Neuronal stem cell (in vitro differentiated cells): ENCODE data around the gene MDM1.

Source experiments
- DNase-seq: peaks from one replicate; pipeline ENCODE4 v3.0.0-alpha.2; 2013; ENCODE audit warnings: low spot score
- H2AFZ ChIP-seq: one replicate; pipeline ENCODE4 v1.6.1; 2013; ENCODE audit warnings: mild to moderate bottlenecking, low read length, inconsistent platforms
- H2AK5ac ChIP-seq: 2 replicates; pipeline ENCODE4 v1.6.1; 2013; ENCODE audit warnings: low read depth, mild to moderate bottlenecking, inconsistent platforms, low read length, moderate library complexity, mixed read lengths
- H2BK120ac ChIP-seq: 2 replicates; pipeline ENCODE4 v1.6.1; 2013; ENCODE audit warnings: low read depth, mild to moderate bottlenecking, inconsistent platforms, low read length, moderate library complexity, mixed read lengths
- H2BK12ac ChIP-seq: one replicate; pipeline ENCODE4 v1.6.1; 2013; ENCODE audit warnings: low read length, inconsistent platforms
- H2BK15ac ChIP-seq: 2 replicates; pipeline ENCODE4 v1.6.1; 2013; ENCODE audit warnings: mild to moderate bottlenecking, low read length, inconsistent platforms, mixed read lengths
- H2BK5ac ChIP-seq: one replicate; pipeline ENCODE4 v1.6.1; 2013; ENCODE audit warnings: inconsistent platforms, mild to moderate bottlenecking, low read length, moderate library complexity
- H3K14ac ChIP-seq: one replicate; pipeline ENCODE4 v1.6.1; 2013; ENCODE audit warnings: low read length, inconsistent platforms
- H3K18ac ChIP-seq: 2 replicates; pipeline ENCODE4 v1.6.1; 2013; ENCODE audit warnings: low read length, inconsistent platforms
- H3K23ac ChIP-seq: 2 replicates; pipeline ENCODE4 v1.6.1; 2013; ENCODE audit warnings: low read depth, mild to moderate bottlenecking, mixed read lengths, low read length, inconsistent platforms; ENCODE audit not compliant: poor library complexity
- H3K27ac ChIP-seq: replicated peaks from 3 replicates; pipeline ENCODE4 v1.5.1; 2013; ENCODE audit warnings: low read length, inconsistent platforms
- H3K27me3 ChIP-seq, 3 experiments: 2 replicates each; pipeline ENCODE4 v1.6.1; 2013; ENCODE audit warnings: low read length in 3 of 3, mild to moderate bottlenecking in 2 of 3, inconsistent platforms in 1 of 3, low read depth in 1 of 3, mixed read lengths in 1 of 3, moderate library complexity in 1 of 3; ENCODE audit not compliant: control insufficient read depth in 3 of 3, insufficient read depth in 3 of 3
- H3K36me3 ChIP-seq, 2 donors: replicated peaks in 1 of 2; 2 replicates each; pipeline ENCODE4 v1.6.1; 2013; ENCODE audit warnings: low read length in 2 of 2; ENCODE audit not compliant: control insufficient read depth in 2 of 2, insufficient read depth in 2 of 2
- H3K4ac ChIP-seq: 2 replicates; pipeline ENCODE4 v1.6.1; 2013; ENCODE audit warnings: inconsistent platforms, mild to moderate bottlenecking, low read length, moderate library complexity
- H3K4me1 ChIP-seq, 2 donors: 1 replicate in 1 of 2; 2 replicates in 1 of 2; pipeline ENCODE4 v1.6.1; 2013; ENCODE audit warnings: low read length in 2 of 2, low read depth in 1 of 2; ENCODE audit not compliant: control insufficient read depth in 2 of 2, insufficient read depth in 1 of 2
- H3K4me2 ChIP-seq: one replicate; pipeline ENCODE4 v1.6.1; 2013; ENCODE audit warnings: mild to moderate bottlenecking, low read length, inconsistent platforms; ENCODE audit not compliant: insufficient read depth, poor library complexity, severe bottlenecking
- H3K4me3 ChIP-seq, 2 donors: 2 replicates each; pipeline ENCODE4 v1.5.1; 2013; ENCODE audit warnings: low read length in 2 of 2, mild to moderate bottlenecking in 2 of 2, inconsistent platforms in 1 of 2, moderate library complexity in 1 of 2
- H3K79me1 ChIP-seq: one replicate; pipeline ENCODE4 v1.6.1; 2013; ENCODE audit warnings: low read depth, mild to moderate bottlenecking, inconsistent platforms, low read length, moderate library complexity
- H3K9ac ChIP-seq: one replicate; pipeline ENCODE4 v1.6.1; 2013; ENCODE audit warnings: mild to moderate bottlenecking, low read depth, low read length, inconsistent platforms; ENCODE audit not compliant: poor library complexity
- H3K9me3 ChIP-seq, 2 donors: replicated peaks in 1 of 2; 2 replicates each; pipeline versions ENCODE3 to v1.6.1; 2013; ENCODE audit warnings: low read length in 2 of 2, mild to moderate bottlenecking in 2 of 2, inconsistent platforms in 1 of 2, low read depth in 1 of 2, mixed read lengths in 1 of 2, moderate library complexity in 1 of 2; ENCODE audit not compliant: control insufficient read depth in 2 of 2, insufficient read depth in 1 of 2
- H4K8ac ChIP-seq: one replicate; pipeline ENCODE4 v1.6.1; 2013; ENCODE audit warnings: low read depth, mild to moderate bottlenecking, inconsistent platforms, low read length, moderate library complexity
- H4K91ac ChIP-seq: one replicate; pipeline ENCODE4 v1.6.1; 2013; ENCODE audit warnings: low read length, low read depth, mild to moderate bottlenecking, inconsistent platforms; ENCODE audit not compliant: poor library complexity
- WGBS, 2 donors: extraction: QIAGEN DNeasy Blood & Tissue Kit; methylation state at CpG; one replicate each; pipeline ENCODE4 v1.1.7; 2013; ENCODE audit warnings: missing lambda C conversion rate in 2 of 2, mixed read lengths in 1 of 2; ENCODE audit not compliant: insufficient read length in 2 of 2, insufficient replicate concordance in 1 of 2; ENCODE audit errors: extremely low coverage in 2 of 2; 5-methylcytosine and 5-hydroxymethylcytosine counted together

Gene MDM1

GRCh38 chr12:68370667-68371066, 38.5 kb upstream of the MDM1 start:
- Histone ChIP-seq H3K36me3 (no peaks in the 10 kb centered on the region), H4K91ac (no peak overlapping the region), H3K9ac (no peak overlapping the region), H2BK120ac (no peak overlapping the region), H3K4me2 (no peak overlapping the region), H3K9me3 (no peaks in the 10 kb centered on the region), H3K23ac (no peak overlapping the region), H3K18ac (no peak overlapping the region), H2BK12ac (no peak overlapping the region), H2BK15ac (no peak overlapping the region), H3K79me1 (no peaks in the 10 kb centered on the region), H3K4me1 (peaks cover 5 to 11% of the 10 kb centered on the region in 2 donors), H3K4ac (no peak overlapping the region), H2AFZ (no peak overlapping the region), H4K8ac (no peak overlapping the region), H3K4me3 (no peak overlapping the region), H2BK5ac (no peak overlapping the region), H3K27me3 (no peaks in the 10 kb centered on the region), H2AK5ac (no peak overlapping the region), H3K27ac (no peak overlapping the region), H3K14ac (no peak overlapping the region)
- no CpG with 5 or more reads among the region's 3 CpGs for WGBS, 2 donors
- no peak for DNase-seq

DNA sequence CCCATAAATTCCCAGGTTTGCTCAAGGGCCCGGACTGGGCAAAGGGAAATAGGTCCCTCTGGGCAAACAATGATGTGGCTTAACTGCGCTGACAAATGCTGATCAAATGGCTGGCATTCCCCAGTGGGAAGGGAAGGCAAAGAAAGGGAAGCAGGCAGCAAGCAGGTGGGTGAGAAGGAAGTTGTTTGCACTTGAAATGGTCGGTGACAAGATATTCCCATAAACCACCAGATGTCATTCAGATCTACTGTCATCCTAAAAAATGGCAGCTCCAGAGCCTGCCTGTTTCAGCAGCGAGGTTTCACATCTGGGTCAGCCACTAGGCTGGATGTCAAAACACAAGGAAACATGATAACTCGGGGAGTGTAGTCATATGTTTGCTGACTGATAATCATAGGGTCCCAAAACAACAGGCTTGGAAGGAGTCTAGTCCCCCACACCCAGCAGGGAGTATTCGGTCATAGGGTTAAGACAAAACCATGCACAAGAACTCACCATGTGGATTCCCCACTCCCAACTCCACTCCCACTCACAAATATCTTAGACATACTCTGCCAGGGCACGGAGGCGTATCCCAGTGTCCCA, 37.9 kb upstream of the MDM1 start:
- WGBS, 2 donors: no CpG with 5 or more reads among the region's 8 CpGs
- no peak overlapping the region for H4K8ac ChIP-seq
- H3K36me3 ChIP-seq: no peaks in the 10 kb centered on the region
- H3K4me2 ChIP-seq: no peak overlapping the region
- no peak overlapping the region for H2BK12ac ChIP-seq
- no peak overlapping the region for H3K14ac ChIP-seq
- no peak overlapping the region for H3K4me3 ChIP-seq
- H3K27me3 ChIP-seq: no peaks in the 10 kb centered on the region
- H3K79me1 ChIP-seq: no peaks in the 10 kb centered on the region
- no peak overlapping the region for H3K18ac ChIP-seq
- DNase-seq: no peak
- peak overlapping the region; percentile 30 for H2AFZ ChIP-seq
- H3K23ac ChIP-seq: no peak overlapping the region
- H3K4ac ChIP-seq: no peak overlapping the region
- H3K9ac ChIP-seq: no peak overlapping the region
- H4K91ac ChIP-seq: no peak overlapping the region
- H3K9me3 ChIP-seq: no peaks in the 10 kb centered on the region
- no peak overlapping the region for H3K27ac ChIP-seq
- H2AK5ac ChIP-seq: no peak overlapping the region
- H2BK15ac ChIP-seq: no peak overlapping the region
- H2BK5ac ChIP-seq: no peak overlapping the region
- H2BK120ac ChIP-seq: no peak overlapping the region
- peaks cover 9 to 11% of the 10 kb centered on the region in 2 donors for H3K4me1 ChIP-seq

DNA sequence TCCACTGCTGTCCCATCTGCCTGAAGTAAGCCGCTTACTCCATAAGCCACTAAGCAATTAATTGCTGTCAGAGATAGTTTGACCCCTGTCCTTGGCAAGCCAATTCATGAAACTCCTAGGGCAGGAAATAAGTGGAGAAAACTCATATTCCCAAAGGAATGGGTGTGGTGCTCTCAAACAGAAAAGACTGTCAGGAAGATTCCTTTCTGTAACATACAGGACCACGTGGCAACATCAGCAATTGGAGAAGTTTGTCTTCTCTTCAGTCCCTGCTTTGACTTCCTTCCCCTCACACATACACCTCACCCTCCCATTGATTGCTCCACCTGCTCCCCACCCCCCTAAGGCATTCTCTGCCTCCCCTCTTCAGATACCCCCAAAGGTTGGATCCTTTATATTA, 36.2 kb upstream of the MDM1 start:
- H2BK12ac ChIP-seq: no peak overlapping the region
- no peak overlapping the region for H2AFZ ChIP-seq
- H3K27me3 ChIP-seq: no peaks in the 10 kb centered on the region
- H3K36me3 ChIP-seq: no peaks in the 10 kb centered on the region
- no peaks in the 10 kb centered on the region for H3K79me1 ChIP-seq
- H3K9me3 ChIP-seq: no peaks in the 10 kb centered on the region
- H4K8ac ChIP-seq: no peak overlapping the region
- H3K14ac ChIP-seq: no peak overlapping the region
- H3K4ac ChIP-seq: no peak overlapping the region
- H2BK5ac ChIP-seq: no peak overlapping the region
- no peak overlapping the region for H2BK120ac ChIP-seq
- no peak overlapping the region for H2BK15ac ChIP-seq
- WGBS, 2 donors: no CpG with 5 or more reads among the region's 2 CpGs
- no peak overlapping the region for H3K9ac ChIP-seq
- H2AK5ac ChIP-seq: no peak overlapping the region
- no peak overlapping the region for H3K27ac ChIP-seq
- no peak for DNase-seq
- no peak overlapping the region for H3K4me2 ChIP-seq
- no peak overlapping the region for H4K91ac ChIP-seq
- H3K4me3 ChIP-seq: no peak overlapping the region
- no peak overlapping the region for H3K23ac ChIP-seq
- H3K18ac ChIP-seq: no peak overlapping the region
- H3K4me1 ChIP-seq: peaks cover 11 to 12% of the 10 kb centered on the region in 2 donors

- no peak overlapping the region for H4K91ac ChIP-seq
- no peak overlapping the region for H3K27ac ChIP-seq
- H3K23ac ChIP-seq: no peak overlapping the region
- no peak overlapping the region for H4K8ac ChIP-seq
- H3K36me3 ChIP-seq: no peaks in the 10 kb centered on the region
- no peak overlapping the region for H2BK12ac ChIP-seq
- WGBS, 2 donors: no CpG with 5 or more reads among the region's 2 CpGs
- no peak overlapping the region for H2AK5ac ChIP-seq
- H3K79me1 ChIP-seq: no peaks in the 10 kb centered on the region
- no peak overlapping the region for H3K14ac ChIP-seq
- no peak for DNase-seq
- no peak overlapping the region for H2BK5ac ChIP-seq
- peaks cover 11 to 12% of the 10 kb centered on the region in 2 donors for H3K4me1 ChIP-seq
- H3K9me3 ChIP-seq: no peaks in the 10 kb centered on the region
- no peak overlapping the region for H2BK15ac ChIP-seq
- no peak overlapping the region for H3K4me2 ChIP-seq
- H3K9ac ChIP-seq: no peak overlapping the region
- H3K18ac ChIP-seq: no peak overlapping the region
- no peak overlapping the region for H3K4ac ChIP-seq
- H3K27me3 ChIP-seq: no peaks in the 10 kb centered on the region
- no peak overlapping the region for H2AFZ ChIP-seq
- no peak overlapping the region for H3K4me3 ChIP-seq
- H2BK120ac ChIP-seq: no peak overlapping the region
Observed at GRCh38 chr12:68367903-68368302, 35.7 kb upstream of the MDM1 start.
